IgD-negative memory B cell (primary cell): ENCODE results near the gene ZNF778. TPM values are rescaled to one million over a fixed set of nuclear protein-coding genes. Genes with fewer than 3 reads are reported as not detected.
A peak's percentile ranks its signal among the peaks of the same experiment; 100 is the strongest.
"Not testable (repeated sequence)": the region's sequence is repeated elsewhere in the genome, so short reads cannot be mapped to it uniquely, and the experiment has no call there.

ENCODE experiments used
- H3K27ac Mint-ChIP-seq, 3 donors: one replicate each; pipeline ENCODE4 v1.8.0; 2020 to 2022; ENCODE audit warnings: mild to moderate bottlenecking in 3 of 3, mixed read lengths in 3 of 3, moderate library complexity in 1 of 3
- H3K27me3 Mint-ChIP-seq: one replicate; pipeline ENCODE4 v1.8.0; 2021; ENCODE audit warnings: mixed read lengths
- H3K36me3 Mint-ChIP-seq: one replicate; pipeline ENCODE4 v1.8.0; 2020; ENCODE audit warnings: mild to moderate bottlenecking, mixed read lengths
- H3K4me1 Mint-ChIP-seq, 3 donors: one replicate each; pipeline ENCODE4 v1.8.0; 2020 to 2022; ENCODE audit warnings: mixed read lengths in 3 of 3, mild to moderate bottlenecking in 1 of 3
- H3K4me3 Mint-ChIP-seq, 4 donors: one replicate each; pipeline ENCODE4 v1.8.0; 2020 to 2022; ENCODE audit warnings: mild to moderate bottlenecking in 4 of 4, mixed read lengths in 4 of 4, moderate library complexity in 3 of 4
- H3K9me3 Mint-ChIP-seq, 3 donors: one replicate each; pipeline ENCODE4 v1.8.0; 2020 to 2021; ENCODE audit warnings: mixed read lengths in 3 of 3, mild to moderate bottlenecking in 1 of 3
- polyA plus RNA-seq: library from polyadenylated mRNA; unstranded; fragments of 300-500 nt; fragmentation: Illumina TruSeq; gene quantifications from one replicate; pipeline ENCODE4 v1.2.3, GENCODE V29; 2021

The ZNF778 gene
- polyA plus RNA-seq, 1 donor from 2014 or later, result 1.3 TPM

DNA sequence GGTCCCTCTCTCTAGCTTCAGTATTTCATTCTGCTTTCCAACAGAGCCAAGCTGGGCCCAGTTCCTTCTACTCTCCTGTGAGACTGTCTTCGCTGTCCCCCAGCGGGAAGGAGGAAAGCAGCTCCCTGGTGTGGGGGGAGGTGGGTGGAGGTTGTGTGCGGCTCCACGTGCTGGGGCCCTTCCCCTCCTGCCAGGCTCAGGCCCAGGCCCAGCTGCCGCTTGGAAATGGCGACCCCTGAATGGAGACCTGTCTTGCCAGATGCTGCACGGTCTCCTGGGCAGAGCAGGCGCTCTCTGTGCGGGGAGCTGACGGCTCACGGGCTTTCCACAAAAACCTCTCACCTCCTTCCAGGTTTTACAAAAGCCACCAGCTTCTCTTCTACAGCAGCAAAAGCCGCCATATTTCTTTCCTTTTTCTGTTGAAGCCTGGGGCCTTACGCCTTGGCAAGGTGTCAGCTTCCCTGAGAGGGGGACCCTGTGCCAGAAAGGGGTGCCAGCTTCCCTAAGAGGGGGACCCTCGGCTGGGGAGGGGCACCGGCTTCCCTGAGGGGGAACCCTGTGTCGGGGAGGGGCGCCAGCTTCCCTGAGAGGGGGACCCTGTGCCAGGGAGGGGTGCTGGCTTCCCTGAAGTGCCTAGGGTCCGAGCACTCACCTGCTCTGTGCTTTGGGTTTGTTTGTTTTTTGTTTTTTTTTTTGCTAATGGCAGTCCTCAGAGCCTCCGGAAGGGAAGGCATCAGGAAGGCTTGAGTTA lies 47.5 kb downstream of the ZNF778 start:
- Mint-ChIP-seq H3K4me1 (peaks cover 0 to 2% (median 0%) of the 10 kb centered on the region in 3 donors), H3K4me3 (no peak overlapping the region), H3K36me3 (peaks cover 1% of the 10 kb centered on the region), H3K9me3 (peaks cover 0 to 4% (median 0%) of the 10 kb centered on the region in 3 donors), H3K27ac (no peak overlapping the region), H3K27me3 (peaks cover under 1% of the 10 kb centered on the region)

GRCh38 chr16:89265647-89266046 lies 48.1 kb downstream of the ZNF778 start:
- Mint-ChIP-seq H3K27me3 (no peaks in the 10 kb centered on the region), H3K4me3 (no peak overlapping the region), H3K27ac (no peak overlapping the region), H3K4me1 (peaks cover 0 to 2% (median 0%) of the 10 kb centered on the region in 3 donors), H3K36me3 (peaks cover 1% of the 10 kb centered on the region), H3K9me3 (peaks cover 0 to 4% (median 0%) of the 10 kb centered on the region in 3 donors)

GRCh38 chr16:89266521-89267134 lies 49.1 kb downstream of the ZNF778 start:
- Mint-ChIP-seq H3K36me3 (peaks cover 6% of the 10 kb centered on the region), H3K9me3 (peaks cover 0 to 4% (median 0%) of the 10 kb centered on the region in 3 donors), H3K4me3 (no peak overlapping the region), H3K27ac (no peak overlapping the region), H3K4me1 (peaks cover 0 to 2% (median 0%) of the 10 kb centered on the region in 3 donors), H3K27me3 (no peaks in the 10 kb centered on the region)

DNA sequence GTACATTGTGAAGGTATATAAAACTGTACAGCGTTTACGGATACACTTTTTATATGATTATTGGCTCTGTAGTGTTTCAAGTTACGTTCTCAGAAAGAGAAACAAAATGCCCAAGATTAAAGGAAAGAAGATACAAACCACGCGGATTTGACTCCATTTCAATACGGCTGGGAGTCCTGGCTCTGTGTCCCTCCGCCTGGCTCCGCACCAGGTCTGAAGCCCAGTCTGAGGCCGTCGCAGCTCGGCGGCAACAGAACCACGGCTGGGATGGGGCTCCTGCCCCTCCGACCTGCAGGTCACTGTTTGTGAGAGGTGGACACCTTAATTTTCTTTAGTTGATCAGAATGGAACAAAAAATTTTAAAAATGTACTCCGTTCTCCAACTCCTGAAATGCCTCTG lies 50.2 kb downstream of the ZNF778 start:
- not testable (repeated sequence) for H3K4me3 Mint-ChIP-seq, H3K27me3 Mint-ChIP-seq, H3K4me1 Mint-ChIP-seq, H3K9me3 Mint-ChIP-seq, H3K36me3 Mint-ChIP-seq, H3K27ac Mint-ChIP-seq

DNA sequence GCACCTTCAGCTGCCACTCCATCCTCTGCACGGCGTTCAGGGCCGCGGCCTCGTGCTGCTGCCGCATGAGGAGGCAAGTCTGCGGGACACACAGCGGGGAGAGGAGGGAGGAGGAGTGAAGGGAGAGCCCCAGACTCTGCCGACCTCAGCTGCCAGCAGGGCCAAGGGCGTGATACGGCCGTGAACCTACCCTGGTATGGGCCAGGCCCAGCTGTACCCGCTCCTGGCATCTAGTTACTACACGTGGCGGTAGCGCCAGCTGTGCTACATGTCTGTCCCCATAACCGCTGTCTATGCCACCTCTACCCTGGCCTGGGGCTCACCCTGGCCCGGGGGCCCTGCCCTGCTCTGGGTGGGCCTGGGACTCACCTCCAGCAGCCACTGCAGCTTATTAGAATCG lies 51.1 kb downstream of the ZNF778 start:
- peak overlapping the region in 1 of 3 donors; percentile 58 for H3K27ac Mint-ChIP-seq
- no peaks in the 10 kb centered on the region for H3K27me3 Mint-ChIP-seq
- no peaks in the 10 kb centered on the region for H3K9me3 Mint-ChIP-seq
- no peak overlapping the region for H3K4me3 Mint-ChIP-seq
- H3K36me3 Mint-ChIP-seq, result peaks cover 6% of the 10 kb centered on the region
- H3K4me1 Mint-ChIP-seq, result peaks cover 0 to 3% (median 0%) of the 10 kb centered on the region in 3 donors

- Mint-ChIP-seq H3K36me3 (peaks cover 9% of the 10 kb centered on the region), H3K4me3 (no peak overlapping the region), H3K9me3 (no peaks in the 10 kb centered on the region), H3K27ac (peak overlapping the region in 2 of 3 donors; percentile 35 to 58), H3K27me3 (no peaks in the 10 kb centered on the region), H3K4me1 (peaks cover 0 to 3% (median 0%) of the 10 kb centered on the region in 3 donors)
These were observed 51.7 kb downstream of the ZNF778 start for GRCh38 chr16:89268987-89269735.

- H3K4me3 Mint-ChIP-seq, result no peak overlapping the region
These were observed 52.5 kb downstream of the ZNF778 start for GRCh38 chr16:89269805-89270665.

GRCh38 chr16:89270666-89271345 lies 53.3 kb downstream of the ZNF778 start:
- Mint-ChIP-seq H3K36me3 (peaks cover 8% of the 10 kb centered on the region), H3K4me3 (no peak overlapping the region), H3K27ac (no peak overlapping the region), H3K9me3 (no peaks in the 10 kb centered on the region), H3K27me3 (no peaks in the 10 kb centered on the region), H3K4me1 (peaks cover 0 to 3% (median 0%) of the 10 kb centered on the region in 3 donors)

More at GRCh38 chr16:89269805-89270665, 52.5 kb downstream of the ZNF778 start:
- peak overlapping the region in 1 of 3 donors; percentile 35 for H3K27ac Mint-ChIP-seq
- H3K27me3 Mint-ChIP-seq, result no peaks in the 10 kb centered on the region
- no peaks in the 10 kb centered on the region for H3K9me3 Mint-ChIP-seq
- H3K4me1 Mint-ChIP-seq, result peaks cover 0 to 3% (median 0%) of the 10 kb centered on the region in 3 donors
- H3K36me3 Mint-ChIP-seq, result peaks cover 9% of the 10 kb centered on the region

DNA sequence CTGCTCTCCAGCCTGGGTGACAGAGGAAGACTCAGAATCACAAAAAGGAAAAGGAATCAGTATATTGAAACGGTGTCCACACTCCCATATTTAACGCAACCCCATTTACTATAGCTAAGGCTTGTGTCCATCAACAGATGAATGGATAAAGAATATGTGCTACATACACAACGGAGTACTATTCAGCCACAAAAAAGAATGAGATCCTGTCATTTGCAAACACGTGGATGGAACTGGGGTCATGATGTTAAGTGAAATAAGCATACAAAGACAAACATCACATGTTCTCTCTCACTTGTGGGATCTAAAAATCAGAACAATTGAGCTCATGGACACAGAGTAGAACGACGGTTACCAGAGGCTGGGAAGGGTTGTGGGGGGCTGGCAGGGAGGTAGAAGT lies 55.1 kb downstream of the ZNF778 start:
- Mint-ChIP-seq H3K4me1 (peaks cover 0 to 1% (median 0%) of the 10 kb centered on the region in 3 donors), H3K27me3 (no peaks in the 10 kb centered on the region), H3K9me3 (no peaks in the 10 kb centered on the region), H3K36me3 (peaks cover 11% of the 10 kb centered on the region), H3K4me3 (no peak overlapping the region), H3K27ac (no peak overlapping the region)

- peaks cover 0 to 3% (median 0%) of the 10 kb centered on the region in 3 donors for H3K4me1 Mint-ChIP-seq
- peak overlapping the region in 1 of 4 donors; percentile 17 for H3K4me3 Mint-ChIP-seq
- no peaks in the 10 kb centered on the region for H3K27me3 Mint-ChIP-seq
- H3K36me3 Mint-ChIP-seq, result peaks cover 11% of the 10 kb centered on the region
- peak overlapping the region in 1 of 3 donors; percentile 64 for H3K27ac Mint-ChIP-seq
- no peaks in the 10 kb centered on the region for H3K9me3 Mint-ChIP-seq
These were observed 56.4 kb downstream of the ZNF778 start for GRCh38 chr16:89273741-89274472.

DNA sequence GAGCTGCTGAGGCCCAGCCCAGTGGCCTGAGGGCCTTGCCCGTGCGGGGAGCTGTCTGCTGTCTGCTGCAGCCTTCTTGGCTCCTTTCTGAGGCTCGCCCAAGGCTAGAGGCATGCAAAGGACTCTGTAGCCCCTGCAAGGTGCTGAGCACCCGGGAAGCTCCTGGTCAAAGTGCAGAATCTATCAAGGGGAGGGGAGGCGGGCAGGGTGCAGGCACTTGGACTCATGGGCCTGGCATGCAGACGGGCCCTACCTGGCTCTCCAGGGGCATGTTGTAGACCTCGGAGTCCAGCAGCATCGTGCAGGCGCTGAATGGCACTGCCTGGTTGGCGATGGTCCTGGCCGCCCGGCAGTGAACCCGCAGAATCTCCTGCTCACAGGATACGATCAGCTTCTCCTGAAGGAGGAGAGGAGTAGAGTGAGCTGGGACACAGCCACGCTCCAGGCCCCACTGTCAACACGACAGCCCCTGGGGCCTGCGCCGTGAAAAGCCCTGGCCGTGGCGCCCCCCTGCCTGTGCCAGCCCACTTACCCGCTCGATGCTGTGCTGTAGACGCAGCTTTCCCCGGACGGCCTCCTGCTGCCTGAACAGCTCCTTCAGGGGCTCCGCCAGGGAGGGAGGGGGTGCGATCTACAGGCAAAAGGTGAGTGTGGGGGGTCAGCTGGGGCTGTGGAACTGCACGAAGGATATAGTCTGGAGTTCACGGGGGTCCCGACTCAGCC lies 57.2 kb downstream of the ZNF778 start:
- H3K4me1 Mint-ChIP-seq, result peaks cover 0 to 3% (median 0%) of the 10 kb centered on the region in 3 donors
- peak overlapping the region in 1 of 3 donors; percentile 11 for H3K27ac Mint-ChIP-seq
- H3K36me3 Mint-ChIP-seq, result peaks cover 11% of the 10 kb centered on the region
- H3K4me3 Mint-ChIP-seq, result no peak overlapping the region
- H3K27me3 Mint-ChIP-seq, result no peaks in the 10 kb centered on the region
- H3K9me3 Mint-ChIP-seq, result no peaks in the 10 kb centered on the region

GRCh38 chr16:89275284-89275584 lies 57.7 kb downstream of the ZNF778 start:
- Mint-ChIP-seq H3K9me3 (no peaks in the 10 kb centered on the region), H3K4me3 (no peak overlapping the region), H3K4me1 (peaks cover 0 to 3% (median 0%) of the 10 kb centered on the region in 3 donors), H3K27me3 (no peaks in the 10 kb centered on the region), H3K27ac (peak overlapping the region in 2 of 3 donors; percentile 11 to 53), H3K36me3 (peaks cover 11% of the 10 kb centered on the region)
